ENCODE measurements around the gene SS18L1.
A peak's percentile ranks its signal among the peaks of the same experiment; 100 is the strongest.

Gene SS18L1

DNA sequence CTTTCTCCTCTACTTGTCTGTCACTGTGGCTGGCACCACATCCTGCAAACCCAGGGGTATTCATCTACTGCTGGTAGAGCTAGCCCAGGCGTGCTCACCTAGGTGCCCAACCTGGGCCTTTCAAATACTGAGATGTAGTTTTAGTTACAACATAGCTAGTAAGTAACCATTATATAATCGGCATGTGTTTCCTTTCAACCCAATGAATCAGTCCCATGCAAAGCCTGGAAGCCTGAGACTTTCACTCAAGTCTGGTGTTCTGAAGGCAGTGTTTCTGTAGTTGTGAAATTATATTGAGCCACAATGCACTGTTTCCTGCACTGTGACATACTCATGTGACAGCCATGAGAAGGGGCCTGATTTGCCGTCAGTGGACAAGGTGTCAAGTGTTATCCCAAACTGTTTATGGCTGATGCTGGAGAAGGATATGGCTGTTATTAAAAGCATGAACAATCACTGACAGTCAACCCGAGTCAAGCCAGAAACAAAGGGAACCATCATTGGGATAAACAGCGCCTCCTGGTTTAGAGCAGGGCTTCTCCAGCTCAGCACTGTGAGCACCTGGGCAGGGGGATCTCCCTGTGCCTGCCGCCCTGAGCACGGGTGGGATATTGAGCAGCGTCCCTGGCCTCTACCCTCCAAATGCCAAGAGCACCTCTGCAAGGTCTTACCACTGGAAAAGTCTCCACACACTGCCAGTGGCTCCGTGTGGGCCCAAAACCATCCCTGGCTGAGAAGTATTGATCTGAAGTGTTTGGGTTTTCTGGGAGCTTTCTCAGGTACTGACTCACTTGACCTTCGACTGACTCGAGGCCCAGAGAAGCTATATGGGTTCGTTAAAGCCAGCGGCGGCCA lies 1.9 kb upstream of the SS18L1 start:
- Histone ChIP-seq H2AK5ac (ENCODE audit: low read length) (no peak overlapping the region), H3K27me3 (ENCODE audit: insufficient read depth, low read length, poor library complexity) (no peaks in the 10 kb centered on the region), H3K56ac (ENCODE audit: low read length) (peak overlapping the region; percentile 99), H3K18ac (ENCODE audit: low read length) (no peak overlapping the region), H3K4me2 (ENCODE audit: low read length) (peak overlapping the region; percentile 98), H3K23ac (ENCODE audit: low read length) (peak overlapping the region; percentile 91), H3K36me3 (ENCODE audit: control insufficient read depth, insufficient read depth, low read length) (peaks cover 23% of the 10 kb centered on the region), H3K4ac (ENCODE audit: low read depth, low read length) (no peak overlapping the region), H3K79me1 (ENCODE audit: low read length) (peaks cover 34% of the 10 kb centered on the region), H3K9ac (ENCODE audit: low read length) (peak overlapping the region; percentile 97), H3K27ac (ENCODE audit: low read depth, low read length) (no peak overlapping the region), H2BK120ac (ENCODE audit: low read depth, low read length) (no peak overlapping the region), H2BK15ac (replicated peaks; ENCODE audit: low read depth) (no peak overlapping the region), H4K5ac (ENCODE audit: low read length) (no peak overlapping the region), H2BK5ac (ENCODE audit: low read length) (no peak overlapping the region), H3K4me3 (ENCODE audit: low read length) (peak overlapping the region; percentile 91), H3K79me2 (ENCODE audit: control insufficient read depth, insufficient read depth, low read length) (peaks cover 64% of the 10 kb centered on the region), H4K8ac (ENCODE audit: low read depth, low read length) (no peak overlapping the region), H3K4me1 (ENCODE audit: control insufficient read depth, low read depth, low read length) (peaks cover 7% of the 10 kb centered on the region)
- no CpG with 5 or more reads among the region's 14 CpGs for WGBS (ENCODE audit: extremely low coverage, insufficient coverage, low lambda C conversion rate)
- peak; percentile 58 for DNase-seq

GRCh38 chr20:62142252-62143080 lies 1.1 kb upstream of the SS18L1 start:
- H4K5ac ChIP-seq (ENCODE audit: low read length): no peak overlapping the region
- WGBS (ENCODE audit: extremely low coverage, insufficient coverage, low lambda C conversion rate): no CpG with 5 or more reads among the region's 71 CpGs
- peak overlapping the region; percentile 94 for H3K4ac ChIP-seq (ENCODE audit: low read depth, low read length)
- peaks cover 18% of the 10 kb centered on the region for H3K36me3 ChIP-seq (ENCODE audit: control insufficient read depth, insufficient read depth, low read length)
- peaks cover 72% of the 10 kb centered on the region for H3K79me2 ChIP-seq (ENCODE audit: control insufficient read depth, insufficient read depth, low read length)
- H2BK120ac ChIP-seq (ENCODE audit: low read depth, low read length): peak overlapping the region; percentile 86
- peak overlapping the region; percentile 95 for H4K8ac ChIP-seq (ENCODE audit: low read depth, low read length)
- peak overlapping the region; percentile 97 for H3K9ac ChIP-seq (ENCODE audit: low read length)
- H3K27me3 ChIP-seq (ENCODE audit: insufficient read depth, low read length, poor library complexity): no peaks in the 10 kb centered on the region
- H3K4me1 ChIP-seq (ENCODE audit: control insufficient read depth, low read depth, low read length): peaks cover 7% of the 10 kb centered on the region
- H3K4me3 ChIP-seq (ENCODE audit: low read length): peak overlapping the region; percentile 91
- H2BK15ac ChIP-seq (replicated peaks; ENCODE audit: low read depth): no peak overlapping the region
- peak overlapping the region; percentile 99 for H3K56ac ChIP-seq (ENCODE audit: low read length)
- no peak for DNase-seq
- H2AK5ac ChIP-seq (ENCODE audit: low read length): no peak overlapping the region
- peak overlapping the region; percentile 98 for H3K18ac ChIP-seq (ENCODE audit: low read length)
- peak overlapping the region; percentile 98 for H3K4me2 ChIP-seq (ENCODE audit: low read length)
- no peak overlapping the region for H2BK5ac ChIP-seq (ENCODE audit: low read length)
- peak overlapping the region; percentile 86 for H3K27ac ChIP-seq (ENCODE audit: low read depth, low read length)
- peak overlapping the region; percentile 45 for H3K23ac ChIP-seq (ENCODE audit: low read length)
- peaks cover 38% of the 10 kb centered on the region for H3K79me1 ChIP-seq (ENCODE audit: low read length)

DNA sequence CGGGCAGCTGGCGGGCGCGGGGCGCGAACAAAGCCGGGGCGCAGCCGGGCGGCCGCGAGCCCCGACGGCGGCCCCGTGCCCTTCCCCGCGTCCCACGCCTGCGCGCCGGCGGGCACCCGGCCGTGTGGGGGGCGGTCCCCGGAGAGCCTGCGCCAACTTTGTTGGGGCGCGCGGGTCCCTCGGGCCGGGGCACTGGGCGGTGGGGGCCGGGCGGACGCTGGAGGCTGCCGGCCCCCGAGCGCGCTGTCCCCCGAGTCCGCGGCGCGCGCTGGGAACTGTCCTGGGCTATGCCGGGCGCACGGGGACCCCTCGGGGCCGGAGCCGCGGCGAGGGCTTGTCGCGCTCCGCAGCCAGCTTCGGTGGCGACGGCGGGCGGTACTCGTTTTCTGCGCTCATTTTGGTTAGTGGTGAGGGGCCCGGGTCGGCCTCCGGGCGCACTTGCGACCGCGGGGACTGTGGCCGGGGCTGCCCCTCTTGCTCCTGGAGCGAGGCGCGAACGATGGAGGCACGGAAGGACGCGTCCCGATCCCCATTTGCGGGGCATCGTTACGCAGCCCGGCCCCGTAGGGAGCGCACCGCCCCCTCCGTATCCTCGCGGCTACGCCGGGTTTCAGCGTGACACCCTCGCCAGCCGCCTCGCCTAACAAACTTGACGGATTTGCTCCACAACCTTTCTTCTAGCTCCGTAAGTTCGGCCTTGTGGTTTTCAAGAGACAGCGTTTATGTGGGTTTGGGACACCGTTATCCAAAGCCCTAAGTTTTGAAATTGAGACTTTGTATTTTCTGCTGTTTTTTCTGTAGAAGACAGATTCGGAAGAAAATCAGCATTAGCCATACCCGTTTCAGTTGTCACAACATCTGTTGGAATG lies 622 bp downstream of the SS18L1 start:
- DNase-seq: peak; percentile 53
- Histone ChIP-seq H2AK5ac (ENCODE audit: low read length) (no peak overlapping the region), H3K56ac (ENCODE audit: low read length) (peak overlapping the region; percentile 95), H3K18ac (ENCODE audit: low read length) (peak overlapping the region; percentile 47), H3K27ac (ENCODE audit: low read depth, low read length) (peak overlapping the region; percentile 56), H3K79me2 (ENCODE audit: control insufficient read depth, insufficient read depth, low read length) (peaks cover 88% of the 10 kb centered on the region), H4K5ac (ENCODE audit: low read length) (no peak overlapping the region), H3K79me1 (ENCODE audit: low read length) (peaks cover 35% of the 10 kb centered on the region), H3K23ac (ENCODE audit: low read length) (no peak overlapping the region), H3K4me1 (ENCODE audit: control insufficient read depth, low read depth, low read length) (peaks cover 10% of the 10 kb centered on the region), H4K8ac (ENCODE audit: low read depth, low read length) (no peak overlapping the region), H3K4ac (ENCODE audit: low read depth, low read length) (peak overlapping the region; percentile 28), H2BK120ac (ENCODE audit: low read depth, low read length) (no peak overlapping the region), H2BK15ac (replicated peaks; ENCODE audit: low read depth) (no peak overlapping the region), H3K27me3 (ENCODE audit: insufficient read depth, low read length, poor library complexity) (no peaks in the 10 kb centered on the region), H3K36me3 (ENCODE audit: control insufficient read depth, insufficient read depth, low read length) (peaks cover 8% of the 10 kb centered on the region), H3K4me3 (ENCODE audit: low read length) (peak overlapping the region; percentile 83), H2BK5ac (ENCODE audit: low read length) (no peak overlapping the region), H3K9ac (ENCODE audit: low read length) (peak overlapping the region; percentile 90), H3K4me2 (ENCODE audit: low read length) (peak overlapping the region; percentile 75)
- WGBS (ENCODE audit: extremely low coverage, insufficient coverage, low lambda C conversion rate): no CpG with 5 or more reads among the region's 104 CpGs

DNA sequence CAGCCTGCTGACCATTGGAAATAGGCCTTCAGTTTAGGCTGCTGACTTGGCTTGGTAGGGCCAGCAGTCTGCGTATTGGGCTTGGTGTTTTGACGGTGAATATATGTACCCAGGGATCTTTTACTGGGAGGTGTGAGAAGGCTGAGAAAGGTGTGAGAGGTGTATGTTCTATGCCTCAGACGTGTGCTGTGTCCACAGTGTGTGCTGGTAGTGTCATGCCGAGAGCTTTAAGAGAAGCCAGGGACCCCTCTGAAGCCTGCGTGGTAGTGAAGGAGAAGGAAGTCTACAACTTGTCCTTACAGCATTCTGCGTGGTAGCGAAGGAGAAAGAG lies 2.1 kb downstream of the SS18L1 start:
- Histone ChIP-seq H3K56ac (ENCODE audit: low read length) (no peak overlapping the region), H3K27ac (ENCODE audit: low read depth, low read length) (no peak overlapping the region), H2BK120ac (ENCODE audit: low read depth, low read length) (no peak overlapping the region), H3K4me2 (ENCODE audit: low read length) (no peak overlapping the region), H3K79me1 (ENCODE audit: low read length) (peaks cover 37% of the 10 kb centered on the region), H2BK15ac (replicated peaks; ENCODE audit: low read depth) (no peak overlapping the region), H4K5ac (ENCODE audit: low read length) (no peak overlapping the region), H3K36me3 (ENCODE audit: control insufficient read depth, insufficient read depth, low read length) (peaks cover 2% of the 10 kb centered on the region), H3K4ac (ENCODE audit: low read depth, low read length) (no peak overlapping the region), H3K27me3 (ENCODE audit: insufficient read depth, low read length, poor library complexity) (no peaks in the 10 kb centered on the region), H2AK5ac (ENCODE audit: low read length) (no peak overlapping the region), H2BK5ac (ENCODE audit: low read length) (no peak overlapping the region), H3K9ac (ENCODE audit: low read length) (no peak overlapping the region), H3K4me3 (ENCODE audit: low read length) (no peak overlapping the region), H3K4me1 (ENCODE audit: control insufficient read depth, low read depth, low read length) (peaks cover 18% of the 10 kb centered on the region), H3K23ac (ENCODE audit: low read length) (no peak overlapping the region), H4K8ac (ENCODE audit: low read depth, low read length) (no peak overlapping the region), H3K18ac (ENCODE audit: low read length) (no peak overlapping the region), H3K79me2 (ENCODE audit: control insufficient read depth, insufficient read depth, low read length) (peaks cover 89% of the 10 kb centered on the region)
- DNase-seq: no peak
- WGBS (ENCODE audit: extremely low coverage, insufficient coverage, low lambda C conversion rate): no CpG with 5 or more reads among the region's 7 CpGs

GRCh38 chr20:62146019-62146755 lies 2.6 kb downstream of the SS18L1 start:
- Histone ChIP-seq H3K27me3 (ENCODE audit: insufficient read depth, low read length, poor library complexity) (no peaks in the 10 kb centered on the region), H3K79me2 (ENCODE audit: control insufficient read depth, insufficient read depth, low read length) (peaks cover 89% of the 10 kb centered on the region), H3K56ac (ENCODE audit: low read length) (peak overlapping the region; percentile 12), H3K4ac (ENCODE audit: low read depth, low read length) (no peak overlapping the region), H2AK5ac (ENCODE audit: low read length) (no peak overlapping the region), H2BK120ac (ENCODE audit: low read depth, low read length) (no peak overlapping the region), H4K5ac (ENCODE audit: low read length) (no peak overlapping the region), H3K4me1 (ENCODE audit: control insufficient read depth, low read depth, low read length) (peaks cover 18% of the 10 kb centered on the region), H3K79me1 (ENCODE audit: low read length) (peaks cover 36% of the 10 kb centered on the region), H3K4me2 (ENCODE audit: low read length) (no peak overlapping the region), H3K27ac (ENCODE audit: low read depth, low read length) (no peak overlapping the region), H3K18ac (ENCODE audit: low read length) (no peak overlapping the region), H4K8ac (ENCODE audit: low read depth, low read length) (no peak overlapping the region), H3K36me3 (ENCODE audit: control insufficient read depth, insufficient read depth, low read length) (peaks cover 2% of the 10 kb centered on the region), H2BK15ac (replicated peaks; ENCODE audit: low read depth) (no peak overlapping the region), H2BK5ac (ENCODE audit: low read length) (no peak overlapping the region), H3K9ac (ENCODE audit: low read length) (no peak overlapping the region), H3K23ac (ENCODE audit: low read length) (no peak overlapping the region), H3K4me3 (ENCODE audit: low read length) (no peak overlapping the region)
- no peak for DNase-seq
- no CpG with 5 or more reads among the region's 22 CpGs for WGBS (ENCODE audit: extremely low coverage, insufficient coverage, low lambda C conversion rate)

All from mesendoderm (in vitro differentiated cells).